ENCODE measurements around the gene LRRC4C.
A peak's percentile ranks its signal among the peaks of the same experiment; 100 is the strongest.

The LRRC4C gene

DNA sequence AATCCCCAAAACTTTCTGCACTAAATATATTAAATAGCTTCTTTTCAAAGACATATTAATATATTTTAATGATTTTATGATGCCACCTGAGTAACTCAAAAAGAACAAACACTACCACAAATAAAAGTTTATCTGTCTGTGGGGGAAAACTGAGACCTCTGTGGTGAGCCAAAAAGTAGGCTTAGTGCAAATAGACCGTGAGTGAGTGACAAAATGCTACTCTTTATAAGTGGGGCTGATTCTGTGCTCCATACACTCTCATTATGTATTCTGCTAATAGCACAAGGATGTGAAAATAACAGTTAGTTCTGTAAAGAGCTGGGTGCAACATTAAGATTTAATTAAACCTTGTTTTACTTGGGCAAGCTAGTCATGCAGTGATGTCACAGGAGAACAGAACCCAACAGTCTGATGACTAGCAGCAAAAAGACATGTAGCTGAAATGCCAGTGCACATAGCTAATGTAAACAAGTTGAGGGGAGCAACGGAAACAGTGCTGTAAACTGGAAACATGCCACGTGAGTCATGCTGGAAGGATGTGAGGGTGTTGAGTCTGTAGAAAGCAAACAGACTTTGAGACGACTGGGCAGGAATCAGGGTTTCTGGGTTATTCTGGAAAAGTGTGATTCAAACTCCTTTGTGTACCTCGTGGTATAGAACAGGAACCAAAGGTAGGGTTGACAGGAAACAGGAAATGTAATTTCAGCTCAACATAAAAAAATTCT is 1130.4 kb downstream of the LRRC4C start:
- no peak for DNase-seq

DNA sequence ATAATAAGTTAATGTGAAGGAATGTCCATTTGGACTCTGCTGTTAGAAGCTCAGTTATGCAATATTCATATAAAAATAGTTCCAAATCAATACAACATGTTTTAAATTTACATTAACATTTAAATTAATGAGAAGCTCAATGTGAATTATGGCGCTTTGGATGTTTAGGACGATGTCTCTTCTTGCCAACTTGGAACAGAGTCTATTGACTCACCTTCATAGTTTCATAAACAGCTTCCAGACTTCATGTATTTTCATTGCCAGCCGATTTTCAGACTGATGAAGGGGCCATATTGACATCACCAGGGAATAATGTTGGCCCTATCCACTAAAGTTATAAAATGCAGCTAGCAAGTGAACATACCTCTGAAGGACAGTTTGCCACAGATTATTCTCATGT is 1136.2 kb downstream of the LRRC4C start:
- DNase-seq = no peak

DNA sequence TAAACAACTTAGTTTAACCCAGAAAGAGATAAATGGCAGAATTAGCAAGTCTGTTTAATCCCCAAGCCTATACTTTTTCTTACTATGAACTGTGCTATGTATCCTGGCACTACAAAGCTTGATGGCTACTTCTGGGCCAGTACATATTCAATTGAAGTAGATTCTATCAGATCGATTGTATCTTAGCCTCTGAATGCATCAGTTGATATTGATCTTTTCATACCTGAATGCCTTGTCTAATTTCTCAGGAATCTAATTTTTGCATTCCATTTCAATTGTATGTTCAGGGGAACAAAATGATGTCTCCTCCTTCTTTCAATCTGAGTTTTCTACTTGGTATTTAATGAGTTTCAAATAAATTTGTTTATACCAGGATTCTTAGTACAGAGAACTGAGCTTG is 1137.9 kb downstream of the LRRC4C start:
- no peak for DNase-seq

DNA sequence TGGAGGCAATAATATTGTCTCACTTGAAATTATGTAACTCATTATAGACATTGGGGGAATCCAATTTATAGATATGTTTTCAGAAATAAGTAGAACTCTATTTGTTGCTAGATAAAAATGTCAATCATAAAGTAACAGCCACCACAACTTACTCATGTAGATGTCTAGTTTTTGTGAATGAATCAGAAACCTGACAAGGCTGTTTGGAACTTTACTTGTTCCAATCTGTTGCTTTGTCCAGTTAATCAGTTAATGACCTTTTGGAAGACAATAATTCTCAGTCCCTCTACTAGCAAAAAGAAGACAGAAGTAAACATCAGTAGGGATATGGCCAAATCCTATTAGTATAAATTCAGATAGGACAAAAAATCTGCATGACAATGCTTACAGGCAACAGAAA is 1143.3 kb downstream of the LRRC4C start:
- no peak for DNase-seq

DNA sequence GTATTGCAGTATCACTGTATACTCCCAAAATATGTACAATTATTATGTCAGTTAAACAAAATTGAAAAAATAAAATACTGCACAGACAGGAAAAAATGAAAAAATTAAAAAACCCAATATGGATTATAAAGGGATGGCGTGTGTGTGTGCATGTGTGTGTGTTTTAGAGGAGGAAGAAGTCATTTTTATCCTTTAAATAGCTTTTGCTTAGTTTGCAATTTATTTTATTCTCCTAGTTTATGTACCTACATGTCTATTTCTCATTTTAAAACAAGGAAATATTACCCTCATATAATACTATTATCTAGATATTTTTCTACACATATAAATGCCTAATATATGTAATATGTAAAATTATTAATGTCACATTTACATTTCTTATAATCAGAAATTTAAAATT is 1144.3 kb downstream of the LRRC4C start:
- DNase-seq = no peak

DNA sequence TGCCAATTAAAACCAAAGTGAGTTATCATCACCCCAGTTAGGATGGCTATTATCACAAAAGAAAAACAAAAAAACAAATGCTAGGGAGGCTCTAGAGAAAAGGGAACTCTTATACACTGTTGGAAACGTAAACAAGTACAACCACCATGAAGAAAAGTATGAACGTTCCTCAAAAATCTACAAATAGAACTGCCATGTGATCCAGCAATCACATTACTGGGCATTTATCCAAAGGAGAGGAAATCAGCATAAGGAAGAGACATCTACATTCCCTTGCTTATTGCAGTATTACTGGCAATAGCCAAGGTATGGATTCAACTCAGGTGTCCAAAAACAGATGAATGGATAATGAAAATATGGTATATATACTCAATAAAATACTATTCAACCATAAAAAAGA is 1145.1 kb downstream of the LRRC4C start:
- no peak for DNase-seq

DNA sequence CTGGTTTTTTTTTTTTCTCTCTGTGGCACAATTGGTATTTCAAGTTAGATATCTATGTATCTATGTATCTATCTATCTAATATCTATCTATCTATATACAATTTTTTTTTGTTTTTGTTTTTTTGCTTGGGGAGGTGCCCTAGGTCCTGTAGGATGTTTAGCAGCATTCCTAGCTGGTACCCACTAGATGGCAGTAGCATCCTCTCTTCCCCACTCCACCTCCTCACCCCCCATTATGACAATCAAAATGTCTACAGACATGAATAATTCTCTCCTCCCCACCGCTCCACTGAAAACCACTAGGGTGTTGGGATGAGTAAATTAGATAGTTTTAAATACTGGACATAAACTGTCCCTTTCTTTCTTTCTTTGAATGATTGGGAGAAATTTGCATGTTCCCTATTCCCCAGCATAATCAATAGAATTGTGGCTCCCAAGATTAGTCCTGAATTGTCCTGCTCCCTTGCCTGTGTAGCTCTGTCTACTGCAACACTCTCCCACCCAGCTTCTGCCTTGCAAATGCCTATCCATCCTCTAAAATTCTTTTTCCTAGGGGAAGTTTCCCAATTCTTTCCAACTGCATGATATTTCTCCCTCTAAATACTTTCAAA is 1152.4 kb downstream of the LRRC4C start:
- DNase-seq = no peak

DNA sequence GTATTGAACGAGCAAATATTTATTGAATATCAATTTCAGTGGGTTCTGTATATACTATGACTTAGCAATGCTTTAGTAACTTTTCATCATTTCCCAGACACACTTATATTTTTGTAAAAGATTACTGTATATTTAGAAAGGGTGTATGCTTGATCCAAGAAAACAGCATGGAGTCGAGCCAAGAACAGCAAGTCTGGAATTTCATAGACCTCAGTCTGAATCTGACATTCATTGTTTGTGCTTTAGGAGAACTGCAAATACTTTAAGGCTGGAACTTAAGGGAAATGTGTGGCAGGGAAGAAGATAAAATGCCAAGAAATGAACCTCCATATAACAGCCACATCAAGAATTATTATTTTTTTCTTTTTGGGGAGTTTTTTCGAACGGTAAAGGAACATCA is 1156.8 kb downstream of the LRRC4C start:
- DNase-seq = no peak

DNA sequence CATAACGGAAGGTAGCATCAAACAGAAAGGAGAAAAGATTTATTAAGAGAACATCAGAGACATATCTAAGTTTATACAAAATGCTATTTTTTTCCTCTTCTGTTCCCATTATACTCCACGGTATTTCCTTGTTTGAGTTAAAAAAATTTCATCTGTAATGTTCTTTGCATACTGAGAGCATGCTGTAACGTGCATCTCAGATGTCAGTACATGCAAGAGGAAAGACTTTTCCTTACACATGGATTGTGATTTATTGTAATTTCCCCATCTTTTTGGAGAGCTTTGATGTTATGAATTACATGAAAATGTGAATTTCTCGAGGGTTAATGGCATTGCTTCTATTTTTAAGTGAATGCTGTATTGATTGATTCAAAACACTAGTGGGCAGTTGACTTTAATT is 1164.0 kb downstream of the LRRC4C start:
- DNase-seq = no peak

DNA sequence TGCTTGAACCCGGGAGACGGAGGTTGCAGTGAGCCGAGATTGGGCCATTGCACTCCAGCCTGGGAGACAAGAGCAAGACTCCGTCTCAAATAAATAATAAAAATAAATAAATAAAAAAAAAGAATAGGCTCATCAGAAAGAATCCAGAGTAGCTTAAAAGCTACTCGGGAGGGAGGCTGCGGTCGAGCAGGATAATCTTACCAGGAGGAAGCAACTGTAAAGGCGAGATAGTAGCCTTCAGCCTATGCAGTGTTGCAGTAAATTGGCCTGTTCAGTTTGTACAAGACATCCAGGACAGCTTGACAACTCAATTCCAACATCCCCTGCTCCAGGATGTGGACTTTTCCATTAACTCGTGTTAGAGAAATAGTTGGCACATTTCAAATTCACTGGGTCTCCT is 1164.7 kb downstream of the LRRC4C start:
- DNase-seq = no peak

DNA sequence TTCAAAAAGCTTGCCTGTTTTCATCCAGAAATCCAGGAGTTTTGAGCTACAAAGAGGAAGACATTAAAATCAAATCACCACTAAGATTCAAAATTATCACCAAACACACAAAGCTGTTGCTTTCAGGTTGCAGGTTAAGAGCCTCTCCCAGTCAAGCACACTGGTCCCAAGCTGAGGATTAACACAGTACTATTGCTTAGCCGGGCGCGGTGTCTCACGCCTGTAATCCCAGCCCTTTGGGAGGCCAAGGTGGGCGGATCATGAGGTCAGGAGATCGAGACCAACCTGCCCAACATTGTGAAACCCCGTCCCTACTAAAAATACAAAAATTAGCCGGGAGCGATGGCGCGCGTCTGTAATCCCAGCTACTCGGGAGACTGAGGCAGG is 1165.1 kb downstream of the LRRC4C start:
- DNase-seq = no peak

DNA sequence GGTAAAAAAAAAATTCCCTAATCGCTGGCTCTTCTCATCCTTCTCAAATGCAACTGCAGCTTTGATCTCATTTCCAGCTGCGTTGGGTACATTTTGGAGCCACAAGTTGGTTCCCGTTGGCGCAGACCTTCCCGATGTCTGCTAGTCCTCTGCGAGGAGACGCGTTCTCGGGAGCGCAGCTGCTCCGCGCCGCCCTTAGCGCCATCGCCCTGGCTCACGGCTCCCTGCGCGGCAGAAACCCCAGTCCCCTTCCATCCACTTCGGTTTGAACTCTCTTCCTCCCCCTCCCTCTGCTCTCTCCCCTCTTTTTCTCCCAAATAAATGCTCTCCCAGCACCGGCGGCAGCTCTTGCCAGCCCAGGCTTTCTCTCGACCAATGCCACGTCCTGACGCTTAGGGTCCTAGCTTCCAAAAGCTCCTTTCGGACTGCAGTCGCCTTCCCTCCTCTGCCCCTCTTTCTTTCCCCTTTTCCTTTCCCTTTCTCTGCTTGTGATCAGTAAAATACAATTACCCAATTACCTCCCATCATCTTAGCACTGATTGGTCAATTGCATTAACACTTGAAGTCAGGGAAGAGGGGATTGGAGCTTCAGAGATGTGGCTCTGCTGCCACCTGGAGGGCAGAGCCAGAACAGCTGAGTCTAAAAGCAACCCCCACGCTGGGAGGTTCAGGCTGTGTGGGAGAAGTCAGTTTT is 1165.7 kb downstream of the LRRC4C start:
- DNase-seq = peak; percentile 13

DNA sequence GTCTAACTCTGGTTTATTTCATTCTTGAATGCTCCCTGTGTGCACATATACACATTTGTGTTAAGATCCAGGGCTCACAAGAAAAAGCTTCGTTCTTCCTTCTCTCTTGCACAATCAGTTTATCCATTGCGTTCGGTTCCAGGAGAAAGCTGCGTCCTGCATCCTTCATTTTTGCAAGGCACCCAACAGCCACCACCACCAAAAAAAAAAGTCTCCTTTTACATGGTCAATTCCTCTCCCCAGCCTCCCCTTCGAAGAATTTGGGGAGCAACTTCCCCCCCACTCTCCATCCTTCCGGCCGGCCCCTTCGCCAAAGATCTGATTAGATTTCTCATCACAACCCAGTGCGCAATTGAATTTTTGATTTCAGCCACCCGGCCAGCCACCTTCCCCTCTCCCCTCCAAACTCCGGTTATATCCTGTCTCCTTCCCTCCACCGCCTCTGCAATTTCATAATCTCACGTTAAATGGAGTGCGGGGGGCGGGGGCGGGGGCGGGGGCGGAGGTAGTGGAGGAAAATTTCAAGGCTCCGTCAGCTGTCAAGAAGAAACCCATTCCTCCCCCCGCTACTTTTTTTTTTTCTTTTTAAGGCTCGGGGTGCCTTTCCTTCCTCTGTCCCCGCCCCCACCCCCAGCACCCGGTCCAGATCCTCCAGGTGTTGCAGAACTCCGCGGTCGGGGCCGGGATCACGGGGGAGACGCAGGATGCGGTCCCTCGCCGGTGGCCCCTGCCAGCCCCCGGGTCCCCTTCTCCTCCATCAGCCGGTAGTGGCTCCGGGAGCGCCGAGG is 1166.5 kb downstream of the LRRC4C start:
- DNase-seq = no peak

DNA sequence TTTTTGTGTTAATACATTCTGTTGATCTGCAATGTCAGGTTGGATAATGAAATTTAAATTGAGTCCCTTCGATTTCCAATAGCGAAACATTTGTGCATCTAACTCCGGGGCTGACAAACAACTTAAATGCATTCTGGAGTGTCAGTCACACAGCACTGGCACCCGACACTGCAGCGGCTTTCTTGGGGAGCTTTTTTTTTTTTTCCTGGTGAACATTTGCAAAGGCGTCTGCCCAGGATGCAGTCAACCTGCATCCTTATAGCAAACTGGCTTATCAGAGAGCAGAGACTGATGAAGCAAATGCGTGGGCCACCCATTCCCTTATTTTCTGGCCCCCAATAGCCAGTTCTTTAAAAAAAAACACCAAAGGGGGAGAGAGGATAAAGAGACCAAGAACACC is 1167.7 kb downstream of the LRRC4C start:
- no peak for DNase-seq

DNA sequence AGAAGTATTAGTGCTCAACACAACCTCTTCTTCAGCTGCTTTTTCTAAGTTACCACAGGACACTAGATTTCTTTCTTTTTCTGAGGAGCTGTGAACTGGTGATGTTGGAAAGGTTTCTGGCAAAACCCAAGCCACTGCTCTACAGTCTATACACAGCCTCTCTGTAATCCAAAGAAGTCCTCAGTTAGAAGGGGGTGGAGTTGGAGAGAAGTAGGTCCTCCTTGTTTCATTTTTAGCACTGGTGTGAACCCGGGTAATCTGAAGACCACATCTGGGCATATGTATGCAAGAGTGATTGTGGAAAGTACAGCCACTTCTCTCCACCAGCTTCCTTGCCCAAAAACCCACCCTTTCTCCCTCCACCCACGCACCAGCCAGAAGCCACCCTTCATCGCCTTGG is 1168.1 kb downstream of the LRRC4C start:
- no peak for DNase-seq

DNA sequence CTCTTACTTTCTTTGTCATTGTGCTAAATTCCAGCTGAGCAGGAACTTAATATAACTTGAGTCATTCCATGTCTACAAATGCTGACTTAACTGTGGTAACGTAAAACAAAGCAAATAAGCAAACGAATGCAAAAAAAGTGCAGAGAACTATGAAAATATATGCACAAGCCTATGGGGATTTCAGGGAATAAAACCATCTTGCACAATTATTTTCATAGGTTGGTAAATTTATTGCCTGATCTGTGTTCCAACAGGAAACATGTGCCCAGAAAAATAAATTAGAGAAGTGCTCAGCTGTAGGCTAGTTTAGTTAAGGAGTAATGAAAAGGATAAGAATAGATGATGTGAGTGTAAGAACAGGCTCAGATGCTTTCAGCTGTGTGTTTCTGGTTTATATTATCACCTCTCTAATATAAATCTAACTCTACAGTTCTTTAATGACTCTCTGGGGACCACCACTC is 1169.3 kb downstream of the LRRC4C start:
- no peak for DNase-seq

DNA sequence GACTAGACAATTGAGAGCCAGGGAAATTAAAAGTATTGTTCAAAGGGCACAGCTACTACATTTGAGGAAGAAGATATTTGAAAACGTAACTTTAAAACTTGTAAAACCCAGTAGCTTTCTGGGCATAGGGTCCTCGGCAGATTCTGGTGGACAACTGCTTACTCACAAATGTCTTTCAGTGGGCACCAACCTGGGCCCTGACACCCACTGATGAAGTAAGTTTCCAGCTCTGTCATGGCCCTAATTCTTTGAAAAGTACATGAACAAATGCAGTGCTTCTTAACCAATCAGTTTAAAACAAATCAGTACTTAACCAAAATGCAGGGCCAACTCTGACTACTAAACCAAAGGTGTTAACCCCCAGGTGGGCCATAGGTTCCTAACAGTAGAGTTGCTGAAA is 1170.1 kb downstream of the LRRC4C start:
- no peak for DNase-seq

DNA sequence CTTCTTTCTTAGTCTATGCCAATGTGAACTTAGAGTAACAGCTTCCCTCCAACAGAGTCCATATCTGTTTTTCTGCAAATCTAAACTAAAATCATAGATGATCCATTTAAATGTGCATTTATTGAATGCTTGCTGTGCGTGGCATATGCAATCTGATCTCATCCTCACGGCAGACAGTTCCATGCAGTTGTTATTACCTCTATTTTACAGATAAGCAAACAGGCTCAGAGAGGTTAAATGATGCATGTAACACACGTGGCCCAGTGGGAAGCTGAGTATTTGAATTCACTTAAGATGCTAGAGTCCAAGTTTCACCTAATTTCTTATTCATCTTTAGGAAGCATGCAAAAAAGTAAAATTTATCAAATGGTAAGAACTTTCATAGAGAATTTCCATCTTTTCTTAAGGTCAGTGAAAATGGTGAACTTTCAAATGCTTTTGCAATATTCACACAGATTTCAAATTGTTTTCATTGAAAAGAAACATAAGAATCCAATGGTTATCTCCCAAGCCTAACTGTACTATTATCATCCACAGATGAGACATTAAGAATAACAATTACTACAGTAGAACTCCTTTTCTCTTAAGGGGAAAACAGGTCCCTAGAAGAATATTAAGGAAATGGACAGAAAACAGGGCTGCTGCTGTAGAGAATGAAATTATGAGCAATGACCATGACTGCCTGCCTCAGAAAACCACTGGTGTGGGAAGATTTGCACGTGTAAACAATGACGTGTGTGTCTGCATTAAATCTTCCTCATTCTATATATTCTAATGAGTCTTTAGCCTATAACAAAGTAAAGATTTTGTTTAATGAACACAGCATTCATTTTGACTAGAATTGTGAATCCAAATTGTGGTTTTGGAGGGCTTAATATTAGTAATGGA is 1171.3 kb downstream of the LRRC4C start:
- DNase-seq = no peak

DNA sequence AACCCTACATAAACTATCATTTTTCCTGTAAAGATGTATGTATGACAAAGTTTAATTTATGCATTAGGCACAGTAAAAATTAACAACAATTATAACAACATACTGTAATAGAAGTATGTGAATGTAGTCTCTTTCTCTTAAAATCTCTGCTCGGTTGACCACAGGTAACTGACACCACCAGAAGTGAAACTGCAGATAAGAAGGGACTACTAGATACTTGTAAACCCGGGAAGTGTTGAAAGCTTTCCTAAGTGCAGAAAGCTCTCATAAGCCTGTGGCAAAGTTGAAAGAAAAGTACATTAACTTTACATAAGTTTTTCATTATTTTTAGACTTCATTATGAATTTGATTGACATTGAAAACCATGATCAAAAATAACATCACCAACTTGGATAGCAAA is 1173.3 kb downstream of the LRRC4C start:
- DNase-seq = no peak

DNA sequence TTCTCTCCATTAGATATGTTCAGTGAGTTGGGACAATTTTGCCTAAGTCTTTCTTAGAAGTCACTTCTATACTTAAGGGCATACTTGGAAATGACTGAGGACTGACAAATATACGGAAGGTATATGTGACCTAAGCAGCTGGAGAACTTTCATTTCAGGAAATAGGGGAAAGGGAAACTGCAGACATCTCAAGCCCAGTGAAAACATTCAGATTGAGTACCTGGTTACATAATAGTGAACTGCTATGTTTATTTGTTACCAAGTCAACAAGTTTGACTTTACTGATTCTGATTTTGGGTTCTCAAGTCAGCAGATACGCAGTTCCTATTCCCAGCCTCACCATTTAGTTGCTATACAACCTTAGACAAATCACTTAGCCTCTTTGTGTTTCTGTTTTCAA is 1173.9 kb downstream of the LRRC4C start:
- DNase-seq = no peak

DNA sequence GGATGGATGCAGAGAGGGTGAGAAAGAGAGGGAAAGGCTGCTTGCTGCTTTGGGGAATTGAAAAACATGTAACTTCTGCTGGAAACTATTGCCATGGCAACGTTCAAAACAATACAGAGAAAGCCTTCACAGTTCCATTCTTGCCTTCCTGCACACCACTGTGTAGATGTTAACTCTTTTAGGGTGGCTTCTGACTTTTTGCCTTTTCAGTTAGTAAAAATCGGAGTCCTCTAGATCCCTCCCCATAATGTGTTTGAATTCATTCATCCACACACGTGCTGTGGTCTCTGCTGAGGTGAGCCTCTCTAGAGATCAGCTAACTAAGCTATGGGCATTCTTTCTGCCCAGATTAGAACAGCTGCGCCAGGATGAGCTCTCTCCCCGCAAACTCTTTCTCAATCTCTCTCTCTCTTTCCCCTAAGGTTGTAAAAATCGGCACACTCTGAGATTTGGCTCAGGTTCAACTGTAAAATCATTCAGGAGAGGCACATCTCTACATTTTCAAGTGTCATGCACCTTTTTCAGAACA is 1178.3 kb downstream of the LRRC4C start:
- DNase-seq = no peak
